SK-N-MC (cell line): ENCODE results near the gene KPNA2.
"Not testable (repeated sequence)": the region's sequence is repeated elsewhere in the genome, so short reads cannot be mapped to it uniquely, and the experiment has no call there.

Experiments used
- EZH2 ChIP-seq: fragments of 200-600 bp; sonication (generic); IDR thresholded peaks from one replicate; pipeline ENCODE4 v1.6.1; 2017; ENCODE audit warnings: antibody characterized with exemption
- POLR2AphosphoS5 ChIP-seq: IDR thresholded peaks from 2 replicates; pipeline ENCODE4 v1.6.1; 2012; ENCODE audit warnings: mild to moderate bottlenecking, low read depth, low read length, borderline replicate concordance

DNA sequence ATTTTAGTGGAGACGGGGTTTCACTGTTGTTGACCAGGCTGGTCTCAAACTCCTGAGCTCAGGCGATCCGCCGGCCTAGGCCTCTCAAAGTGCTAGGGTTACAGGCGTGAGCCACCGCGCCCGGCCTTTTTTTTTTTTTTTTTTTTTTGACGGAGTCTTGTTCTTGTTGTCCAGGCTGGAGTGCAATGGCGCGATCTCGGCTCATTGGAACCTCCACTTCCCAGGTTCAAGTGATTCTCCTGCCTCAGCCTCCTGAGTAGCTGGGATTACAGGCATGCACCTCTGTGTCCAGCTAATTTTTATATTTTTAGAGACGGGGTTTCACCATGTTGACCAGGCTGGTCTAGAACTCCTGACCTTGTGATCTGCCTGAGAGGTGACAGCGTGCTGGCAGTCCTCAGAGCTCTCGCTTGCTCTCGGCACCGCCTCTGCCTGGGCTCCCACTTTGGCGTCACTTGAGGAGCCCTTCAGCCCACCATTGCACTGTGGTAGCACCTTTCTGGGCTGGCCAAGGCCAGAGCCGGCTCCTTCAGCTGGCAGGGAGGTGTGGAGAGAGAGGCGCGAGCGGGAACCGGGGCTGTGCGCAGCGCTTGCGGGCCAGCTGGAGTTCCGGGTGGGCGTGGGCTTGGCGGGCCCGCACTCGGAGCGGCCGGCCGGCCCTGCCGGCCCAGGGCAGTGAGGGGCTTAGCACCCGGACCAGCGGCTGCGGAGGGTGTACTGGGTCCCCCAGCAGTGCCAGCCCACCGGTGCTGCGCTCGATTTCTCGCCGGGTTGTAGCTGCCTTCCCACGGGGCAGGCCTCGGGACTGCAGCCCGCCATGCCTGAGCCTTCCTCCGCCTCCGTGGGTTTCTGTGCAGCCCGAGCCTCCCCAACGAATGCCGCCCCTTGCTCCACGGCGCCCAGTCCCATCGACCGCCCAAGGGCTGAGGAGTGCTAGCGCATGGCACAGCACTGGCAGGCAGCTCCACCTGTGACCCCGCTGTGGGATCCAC is 16.1 kb downstream of the KPNA2 start:
- not testable (repeated sequence) for TF ChIP-seq EZH2, POLR2AphosphoS5
